Bronchial epithelial cell (primary cell): ENCODE data around the gene DHCR7. TPM values are rescaled to one million over a fixed set of nuclear protein-coding genes. Genes with fewer than 3 reads are reported as not detected.

ENCODE experiments used
- DNase-seq: peaks from one replicate; pipeline ENCODE4 v3.0.0-alpha.2; 2010; ENCODE audit warnings: low read depth
- FAIRE-seq: peaks from 2 replicates; lab custom pipeline; 2011; peaks lifted over from hg19 to GRCh38; lab: Jason Lieb, UNC
- H3K27me3 ChIP-seq: 2 replicates; pipeline ENCODE4 v1.5.1; 2011; ENCODE audit warnings: low read length; ENCODE audit not compliant: control insufficient read depth, insufficient read depth
- H3K36me3 ChIP-seq: 2 replicates; pipeline ENCODE4 v1.5.1; 2011; ENCODE audit warnings: low read length; ENCODE audit not compliant: control insufficient read depth, insufficient read depth
- H3K4me3 ChIP-seq: 2 replicates; pipeline ENCODE4 v1.5.1; 2011; ENCODE audit warnings: mild to moderate bottlenecking, low read depth, low read length, control low read depth
- total RNA-seq: library from RNA; depleted of rRNA; stranded (reverse); fragments of >200 nt; gene quantifications from 2 replicates; pipeline ENCODE4 v1.2.1, GENCODE V29; 2014
- TF ChIP-seq, protein P1 (sequence below): IDR thresholded peaks from 2 replicates; pipeline ENCODE4 v1.5.1; 2011; ENCODE audit warnings: mild to moderate bottlenecking, moderate library complexity, low read length, control low read depth, inconsistent platforms; ENCODE audit not compliant: insufficient read depth, severe bottlenecking

DHCR7 gene
- total RNA-seq, 1 donor from 2014 or later, result 60.3 TPM

GRCh38 chr11:71482216-71482615 is 34.0 kb upstream of the DHCR7 start:
- no peak for FAIRE-seq
- TF ChIP-seq, protein P1, sequence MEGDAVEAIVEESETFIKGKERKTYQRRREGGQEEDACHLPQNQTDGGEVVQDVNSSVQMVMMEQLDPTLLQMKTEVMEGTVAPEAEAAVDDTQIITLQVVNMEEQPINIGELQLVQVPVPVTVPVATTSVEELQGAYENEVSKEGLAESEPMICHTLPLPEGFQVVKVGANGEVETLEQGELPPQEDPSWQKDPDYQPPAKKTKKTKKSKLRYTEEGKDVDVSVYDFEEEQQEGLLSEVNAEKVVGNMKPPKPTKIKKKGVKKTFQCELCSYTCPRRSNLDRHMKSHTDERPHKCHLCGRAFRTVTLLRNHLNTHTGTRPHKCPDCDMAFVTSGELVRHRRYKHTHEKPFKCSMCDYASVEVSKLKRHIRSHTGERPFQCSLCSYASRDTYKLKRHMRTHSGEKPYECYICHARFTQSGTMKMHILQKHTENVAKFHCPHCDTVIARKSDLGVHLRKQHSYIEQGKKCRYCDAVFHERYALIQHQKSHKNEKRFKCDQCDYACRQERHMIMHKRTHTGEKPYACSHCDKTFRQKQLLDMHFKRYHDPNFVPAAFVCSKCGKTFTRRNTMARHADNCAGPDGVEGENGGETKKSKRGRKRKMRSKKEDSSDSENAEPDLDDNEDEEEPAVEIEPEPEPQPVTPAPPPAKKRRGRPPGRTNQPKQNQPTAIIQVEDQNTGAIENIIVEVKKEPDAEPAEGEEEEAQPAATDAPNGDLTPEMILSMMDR, result no peak
- Histone ChIP-seq H3K36me3 (peaks cover 45% of the 10 kb centered on the region), H3K4me3 (no peak overlapping the region), H3K27me3 (no peaks in the 10 kb centered on the region)
- no peak for DNase-seq

- DNase-seq, result peak; percentile 7
Observed at GRCh38 chr11:71481101-71481960, 33.1 kb upstream of the DHCR7 start.

DNA sequence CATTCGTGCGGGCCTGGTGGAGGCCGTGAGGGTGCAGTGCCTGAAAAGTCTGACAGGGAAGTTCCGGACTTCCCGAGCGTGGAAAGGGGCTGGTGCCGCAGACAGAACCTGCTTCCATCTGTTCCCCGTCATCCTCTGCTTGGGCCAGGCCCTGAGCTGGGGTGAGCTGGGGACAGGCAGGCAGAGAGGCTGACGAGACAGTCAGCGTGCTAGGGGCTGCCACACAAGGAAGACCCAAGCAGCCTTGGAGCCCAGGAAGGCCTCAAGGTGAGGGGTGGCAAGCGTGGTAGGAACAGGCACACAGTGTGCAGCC is 30.3 kb upstream of the DHCR7 start:
- FAIRE-seq, result no peak
- H3K36me3 ChIP-seq, result peaks cover 46% of the 10 kb centered on the region
- TF ChIP-seq, protein P1, result no peak

More at GRCh38 chr11:71481101-71481960, 33.1 kb upstream of the DHCR7 start:
- TF ChIP-seq, protein P1, result no peak
- peak; percentile 82 for FAIRE-seq
- no peak overlapping the region for H3K4me3 ChIP-seq
- H3K27me3 ChIP-seq, result no peaks in the 10 kb centered on the region
- peaks cover 47% of the 10 kb centered on the region for H3K36me3 ChIP-seq

GRCh38 chr11:71477641-71478527 is 29.7 kb upstream of the DHCR7 start:
- H3K4me3 ChIP-seq, result no peak overlapping the region
- TF ChIP-seq, protein P1, result no peak
- FAIRE-seq (no peak), DNase-seq (no peak)
- H3K36me3 ChIP-seq, result peaks cover 43% of the 10 kb centered on the region
- no peaks in the 10 kb centered on the region for H3K27me3 ChIP-seq

More for the DNA sequence above, 30.3 kb upstream of the DHCR7 start:
- Histone ChIP-seq H3K27me3 (no peaks in the 10 kb centered on the region), H3K4me3 (no peak overlapping the region)
- DNase-seq, result no peak

- H3K36me3 ChIP-seq, result peaks cover 40% of the 10 kb centered on the region
Observed at GRCh38 chr11:71476926-71477640, 28.9 kb upstream of the DHCR7 start.

More at GRCh38 chr11:71476926-71477640, 28.9 kb upstream of the DHCR7 start:
- Histone ChIP-seq H3K27me3 (no peaks in the 10 kb centered on the region), H3K4me3 (no peak overlapping the region)
- no peak for FAIRE-seq
- DNase-seq, result no peak
- TF ChIP-seq, protein P1, result no peak
